ENCODE results near the gene CRNKL1. TPM values are rescaled to one million over a fixed set of nuclear protein-coding genes. Genes with fewer than 3 reads are reported as not detected.

CRNKL1 gene
- polyA plus RNA-seq, 1 of the 3 experiments (the other 2 are of a cell fraction): 7.6 TPM

DNA sequence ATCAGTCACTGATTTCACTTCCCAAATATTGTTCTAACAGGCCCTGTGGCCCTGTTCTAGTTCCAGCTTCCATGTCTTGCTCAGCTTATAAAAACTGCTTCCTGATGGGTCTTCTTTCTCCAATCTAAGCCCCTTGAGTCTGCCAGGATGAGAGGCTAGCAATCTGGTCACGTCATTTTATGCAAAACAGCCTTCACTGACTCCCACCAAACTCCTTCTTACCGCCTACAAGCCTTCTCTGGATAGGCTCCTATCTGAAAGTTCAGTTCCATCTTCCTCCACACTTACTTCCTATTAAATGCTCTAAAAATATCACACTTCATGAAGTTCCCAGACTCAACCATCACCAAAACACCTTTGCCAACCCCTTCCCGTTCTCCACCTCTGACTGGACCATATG, 15.5 kb downstream of the CRNKL1 start:
- no peak for DNase-seq
- Histone ChIP-seq H3K9ac (no peak overlapping the region), H3F3A (replicated peaks; ENCODE audit: insufficient read depth) (peaks cover 40% of the 10 kb centered on the region), H3K79me2 (ENCODE audit: insufficient read depth) (peaks cover 2% of the 10 kb centered on the region; the same call in 1 of the 2 replicates), H3K27ac (ENCODE audit: low read depth in 2 of 2, low read length in 1 of 2) (no peak overlapping the region), H3K9me2 (no peaks in the 10 kb centered on the region), H3K4me2 (no peak overlapping the region), H2AFZ (ENCODE audit: low read depth) (no peak overlapping the region), H3K36me3 (replicated peaks in 1 of 2; ENCODE audit: control insufficient read depth in 1 of 2, insufficient read depth in 2 of 2, low read length in 1 of 2) (peaks cover 77 to 94% of the 10 kb centered on the region in 2 experiments), H3K27me3 (ENCODE audit: insufficient read depth) (no peaks in the 10 kb centered on the region), H3K4me3 (ENCODE audit: low read depth in 2 of 2, low read length in 1 of 2) (no peak overlapping the region), H3K9me3 (no peaks in the 10 kb centered on the region), H4K20me1 (ENCODE audit: insufficient read depth) (no peaks in the 10 kb centered on the region; the same call in 1 of the 2 replicates), H3K4me1 (ENCODE audit: control insufficient read depth in 1 of 2, insufficient read depth in 2 of 2, low read depth in 1 of 2, low read length in 1 of 2) (peaks cover 0 to 4% of the 10 kb centered on the region in 2 experiments; a peak in 3 of 4 replicates)
- POLR2A ChIA-PET: no interaction called here
- 97% methylated on average over 3 of the region's 3 CpGs for WGBS (ENCODE audit: low lambda C conversion rate)
- CTCF ChIA-PET: interaction anchor here (1.4 kb wide), 1 partner anchor 42 kb away, joined by 3 read pairs; no protein-coding TSS in a partner anchor
- TF ChIP-seq MXI1 (IDR thresholded peaks at IDR 0.05; ENCODE audit: low read depth, low read length) (no peak), POLR2AphosphoS5 (IDR thresholded peaks at IDR 0.05; ENCODE audit: low read depth, low read length) (peak; percentile 8; the same call in 1 of the 2 replicates)
- TF ChIP-seq, protein P1, sequence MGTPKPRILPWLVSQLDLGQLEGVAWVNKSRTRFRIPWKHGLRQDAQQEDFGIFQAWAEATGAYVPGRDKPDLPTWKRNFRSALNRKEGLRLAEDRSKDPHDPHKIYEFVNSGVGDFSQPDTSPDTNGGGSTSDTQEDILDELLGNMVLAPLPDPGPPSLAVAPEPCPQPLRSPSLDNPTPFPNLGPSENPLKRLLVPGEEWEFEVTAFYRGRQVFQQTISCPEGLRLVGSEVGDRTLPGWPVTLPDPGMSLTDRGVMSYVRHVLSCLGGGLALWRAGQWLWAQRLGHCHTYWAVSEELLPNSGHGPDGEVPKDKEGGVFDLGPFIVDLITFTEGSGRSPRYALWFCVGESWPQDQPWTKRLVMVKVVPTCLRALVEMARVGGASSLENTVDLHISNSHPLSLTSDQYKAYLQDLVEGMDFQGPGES (IDR thresholded peaks at IDR 0.05; ENCODE audit: low read depth, low read length): no peak

DNA sequence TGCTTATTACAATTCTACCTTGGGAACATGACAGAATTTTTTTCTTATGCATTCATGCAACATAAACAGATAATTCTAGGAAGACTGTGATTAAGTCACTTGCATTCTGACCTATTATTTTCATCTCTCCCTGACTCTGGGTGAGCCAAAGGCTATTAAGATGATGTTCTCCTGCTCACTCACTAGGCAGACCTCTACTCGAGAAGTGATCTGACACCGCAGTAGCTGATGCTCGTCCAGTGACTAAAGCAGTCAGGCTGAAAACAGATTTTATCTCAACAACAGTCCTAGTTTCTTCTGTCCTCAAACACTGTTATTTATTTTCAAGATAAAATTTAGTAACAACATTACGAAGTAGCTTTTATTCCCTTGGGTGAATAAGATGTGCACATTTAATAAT, 17.8 kb downstream of the CRNKL1 start:
- peaks cover 0 to 4% of the 10 kb centered on the region in 2 experiments; a peak in 3 of 4 replicates for H3K4me1 ChIP-seq (ENCODE audit: control insufficient read depth in 1 of 2, insufficient read depth in 2 of 2, low read depth in 1 of 2, low read length in 1 of 2)
- H3K9me2 ChIP-seq: no peaks in the 10 kb centered on the region
- H3K4me3 ChIP-seq (ENCODE audit: low read depth in 2 of 2, low read length in 1 of 2): no peak overlapping the region
- no peak overlapping the region for H3K4me2 ChIP-seq
- no peak overlapping the region for H3K9ac ChIP-seq
- no peaks in the 10 kb centered on the region for H3K9me3 ChIP-seq
- no peak overlapping the region for H2AFZ ChIP-seq (ENCODE audit: low read depth)
- ChIA-PET CTCF (interaction anchor here (0.9 to 1.4 kb wide), 2 partner anchors 18 to 40 kb away, joined by 3 to 4 read pairs; partner anchors contain the start of gene NAA20), POLR2A (no interaction called here)
- no peaks in the 10 kb centered on the region for H3K27me3 ChIP-seq (ENCODE audit: insufficient read depth)
- H3F3A ChIP-seq (replicated peaks; ENCODE audit: insufficient read depth): peaks cover 44% of the 10 kb centered on the region
- peaks cover 19% of the 10 kb centered on the region for H3K79me2 ChIP-seq (ENCODE audit: insufficient read depth)
- H3K36me3 ChIP-seq (replicated peaks in 1 of 2; ENCODE audit: control insufficient read depth in 1 of 2, insufficient read depth in 2 of 2, low read length in 1 of 2): peaks cover 88 to 93% of the 10 kb centered on the region in 2 experiments
- peak; percentile 55 for TF ChIP-seq TCF12 (IDR thresholded peaks at IDR 0.05)
- 0 out of 2 replicates have a peak, but pooled peaks have one; percentile 16 for TF ChIP-seq GABPA (IDR thresholded peaks at IDR 0.05; ENCODE audit: low read depth)
- peak; percentile 58 for TF ChIP-seq GATA2 (CRISPR knock-in tag; IDR thresholded peaks at IDR 0.05)
- TF ChIP-seq, protein P2, sequence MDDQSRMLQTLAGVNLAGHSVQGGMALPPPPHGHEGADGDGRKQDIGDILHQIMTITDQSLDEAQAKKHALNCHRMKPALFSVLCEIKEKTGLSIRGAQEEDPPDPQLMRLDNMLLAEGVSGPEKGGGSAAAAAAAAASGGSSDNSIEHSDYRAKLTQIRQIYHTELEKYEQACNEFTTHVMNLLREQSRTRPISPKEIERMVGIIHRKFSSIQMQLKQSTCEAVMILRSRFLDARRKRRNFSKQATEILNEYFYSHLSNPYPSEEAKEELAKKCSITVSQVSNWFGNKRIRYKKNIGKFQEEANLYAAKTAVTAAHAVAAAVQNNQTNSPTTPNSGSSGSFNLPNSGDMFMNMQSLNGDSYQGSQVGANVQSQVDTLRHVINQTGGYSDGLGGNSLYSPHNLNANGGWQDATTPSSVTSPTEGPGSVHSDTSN (IDR thresholded peaks at IDR 0.05): peak; percentile 16; the same call in 1 of the 2 replicates
- no peak for TF ChIP-seq EZH2phosphoT487 (IDR thresholded peaks at IDR 0.05; ENCODE audit: borderline replicate concordance, low read depth)
- 0 out of 2 replicates have a peak, but pooled peaks have one; percentile 33 for TF ChIP-seq MXI1 (IDR thresholded peaks at IDR 0.05; ENCODE audit: low read depth, low read length)
- peak overlapping the region; percentile 57 to 74 for H3K27ac ChIP-seq (ENCODE audit: low read depth in 2 of 2, low read length in 1 of 2)
- WGBS (ENCODE audit: low lambda C conversion rate): 40% methylated on average over 4 of the region's 4 CpGs
- no peaks in the 10 kb centered on the region; the same call in 1 of the 2 replicates for H4K20me1 ChIP-seq (ENCODE audit: insufficient read depth)
- DNase-seq: peak; percentile 41

DNA sequence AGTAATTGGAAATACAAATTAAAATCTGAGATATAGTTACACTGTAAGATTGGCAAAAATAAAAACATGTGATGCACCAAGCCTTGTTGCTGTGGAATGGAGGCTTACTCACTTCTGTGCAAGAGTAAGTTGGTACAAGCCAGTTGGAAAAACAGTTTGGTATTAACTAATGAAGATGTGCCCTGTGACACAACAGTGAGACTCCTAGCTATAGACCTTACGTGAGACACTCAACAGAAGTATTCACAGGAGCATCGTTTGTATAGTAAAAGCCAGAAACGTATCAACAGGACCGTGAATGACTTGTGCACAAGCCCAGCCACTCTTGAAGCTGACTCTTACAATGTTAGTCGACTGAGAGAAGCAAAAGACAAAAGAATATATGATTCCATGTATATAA, 20.5 kb downstream of the CRNKL1 start:
- DNase-seq: no peak
- no peak overlapping the region for H3K27ac ChIP-seq (ENCODE audit: low read depth in 2 of 2, low read length in 1 of 2)
- POLR2A ChIA-PET: no interaction called here
- H3K9ac ChIP-seq: no peak overlapping the region
- H3K4me1 ChIP-seq (ENCODE audit: control insufficient read depth in 1 of 2, insufficient read depth in 2 of 2, low read depth in 1 of 2, low read length in 1 of 2): peaks cover 0 to 4% of the 10 kb centered on the region in 2 experiments; a peak in 3 of 4 replicates
- H3K4me3 ChIP-seq (ENCODE audit: low read depth in 2 of 2, low read length in 1 of 2): no peak overlapping the region
- peaks cover 84 to 87% of the 10 kb centered on the region in 2 experiments for H3K36me3 ChIP-seq (replicated peaks in 1 of 2; ENCODE audit: control insufficient read depth in 1 of 2, insufficient read depth in 2 of 2, low read length in 1 of 2)
- CTCF ChIA-PET: no interaction called here
- peaks cover 41% of the 10 kb centered on the region for H3K79me2 ChIP-seq (ENCODE audit: insufficient read depth)
- 88% methylated on average over 5 of the region's 5 CpGs for WGBS (ENCODE audit: low lambda C conversion rate)
- no peak overlapping the region for H3K4me2 ChIP-seq
- no peaks in the 10 kb centered on the region for H3K27me3 ChIP-seq (ENCODE audit: insufficient read depth)
- no peaks in the 10 kb centered on the region for H3K9me2 ChIP-seq
- no peak overlapping the region for H2AFZ ChIP-seq (ENCODE audit: low read depth)
- no peaks in the 10 kb centered on the region; the same call in 1 of the 2 replicates for H4K20me1 ChIP-seq (ENCODE audit: insufficient read depth)
- TF ChIP-seq POLR2AphosphoS5 (IDR thresholded peaks at IDR 0.05; ENCODE audit: low read depth, low read length) (no peak), FOSL2 (IDR thresholded peaks at IDR 0.05; ENCODE audit: borderline replicate concordance, low read depth) (no peak), TCF12 (IDR thresholded peaks at IDR 0.05) (no peak), SIN3A (IDR thresholded peaks at IDR 0.05; ENCODE audit: borderline replicate concordance, low read depth, low read length) (no peak), EZH2phosphoT487 (IDR thresholded peaks at IDR 0.05; ENCODE audit: borderline replicate concordance, low read depth) (no peak), YY1 (IDR thresholded peaks at IDR 0.05; ENCODE audit: low read depth) (no peak), MXI1 (IDR thresholded peaks at IDR 0.05; ENCODE audit: low read depth, low read length) (no peak), NRF1 (IDR thresholded peaks at IDR 0.05; ENCODE audit: low read depth, low read length) (no peak)
- TF ChIP-seq, protein P3, sequence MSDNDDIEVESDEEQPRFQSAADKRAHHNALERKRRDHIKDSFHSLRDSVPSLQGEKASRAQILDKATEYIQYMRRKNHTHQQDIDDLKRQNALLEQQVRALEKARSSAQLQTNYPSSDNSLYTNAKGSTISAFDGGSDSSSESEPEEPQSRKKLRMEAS (IDR thresholded peaks at IDR 0.05; ENCODE audit: low read depth): no peak
- TF ChIP-seq, protein P2 (IDR thresholded peaks at IDR 0.05): no peak
- TF ChIP-seq, protein P4, sequence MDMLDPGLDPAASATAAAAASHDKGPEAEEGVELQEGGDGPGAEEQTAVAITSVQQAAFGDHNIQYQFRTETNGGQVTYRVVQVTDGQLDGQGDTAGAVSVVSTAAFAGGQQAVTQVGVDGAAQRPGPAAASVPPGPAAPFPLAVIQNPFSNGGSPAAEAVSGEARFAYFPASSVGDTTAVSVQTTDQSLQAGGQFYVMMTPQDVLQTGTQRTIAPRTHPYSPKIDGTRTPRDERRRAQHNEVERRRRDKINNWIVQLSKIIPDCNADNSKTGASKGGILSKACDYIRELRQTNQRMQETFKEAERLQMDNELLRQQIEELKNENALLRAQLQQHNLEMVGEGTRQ (IDR thresholded peaks at IDR 0.05; ENCODE audit: borderline replicate concordance, low read depth, low read length): no peak
- H3F3A ChIP-seq (replicated peaks; ENCODE audit: insufficient read depth): peaks cover 30% of the 10 kb centered on the region
- no peaks in the 10 kb centered on the region for H3K9me3 ChIP-seq

All from SK-N-SH (cell line).